Right atrium auricular region (tissue), 2 donors: Measurements from ENCODE around the gene MAPT. TPM values are rescaled to one million over a fixed set of nuclear protein-coding genes. Genes with fewer than 3 reads are reported as not detected.

Source experiments
- DNase-seq: peaks from one replicate; pipeline ENCODE4 v3.0.0-alpha.2; 2019; ENCODE audit warnings: low spot score
- H3K27ac ChIP-seq, 2 donors: fragments of 200-600 bp; sonication (generic); 1 replicate in 1 of 2; 2 replicates in 1 of 2; pipeline ENCODE4 v1.5.1; 2016 to 2019
- H3K27me3 ChIP-seq, 2 donors: fragments of 200-600 bp; sonication (generic); one replicate each; pipeline versions ENCODE4 v1.5.1 to v1.6.0; 2017 to 2019
- H3K36me3 ChIP-seq: fragments of 200-600 bp; sonication (generic); one replicate; pipeline ENCODE4 v1.5.1; 2016
- H3K4me1 ChIP-seq, 2 donors: fragments of 200-600 bp; sonication (generic); one replicate each; pipeline versions ENCODE4 v1.5.1 to v1.6.0; 2017 to 2019
- H3K4me3 ChIP-seq, 2 donors: fragments of 200-600 bp; sonication (generic); 1 replicate in 1 of 2; 2 replicates in 1 of 2; pipeline ENCODE4 v1.5.1; 2017 to 2019; ENCODE audit warnings: mild to moderate bottlenecking in 1 of 2, moderate library complexity in 1 of 2
- H3K9me3 ChIP-seq, 2 donors: fragments of 200-600 bp; sonication (generic); one replicate each; pipeline ENCODE4 v1.5.1; 2019
- CTCF ChIP-seq, 2 donors: fragments of 200-600 bp; sonication (generic); IDR thresholded peaks; one replicate each; pipeline ENCODE4 v1.5.1; 2019; ENCODE audit warnings: antibody characterized with exemption in 2 of 2
- total RNA-seq, 2 donors: library from RNA; depleted of rRNA; stranded (reverse); fragments of >200 nt; gene quantifications; one replicate each; pipeline ENCODE4 v1.1.0, GENCODE V29; 2016

MAPT gene
- total RNA-seq, 2 donors from 2014 or later = 7.8 to 23.0 TPM

DNA sequence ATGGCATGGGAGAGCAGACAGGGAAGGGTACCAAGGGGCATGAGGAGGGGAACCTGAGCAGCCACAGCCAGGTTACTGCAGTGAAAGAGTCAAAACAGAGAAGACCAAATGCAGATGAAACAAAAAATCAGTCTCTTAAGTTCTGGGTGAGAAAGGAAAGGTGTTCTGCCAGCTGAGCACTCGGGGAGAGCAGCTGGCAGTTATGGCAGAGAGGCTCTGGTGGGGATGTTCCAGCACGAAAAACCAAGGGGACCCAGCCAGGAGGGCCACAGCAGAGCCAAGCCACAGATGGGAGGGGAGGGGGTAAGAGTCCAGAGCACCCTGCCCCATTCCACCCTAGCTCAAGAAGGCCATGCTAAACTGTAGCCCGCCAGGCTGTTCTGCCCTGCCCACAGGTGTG lies 136.4 kb downstream of the MAPT start:
- Histone ChIP-seq H3K4me1 (peaks cover 0 to 18% of the 10 kb centered on the region in 2 donors), H3K9me3 (no peaks in the 10 kb centered on the region), H3K36me3 (peaks cover 58% of the 10 kb centered on the region), H3K4me3 (no peak overlapping the region), H3K27ac (no peak overlapping the region), H3K27me3 (no peaks in the 10 kb centered on the region)
- DNase-seq = no peak
- no peak for TF ChIP-seq CTCF (IDR thresholded peaks at IDR 0.05)

DNA sequence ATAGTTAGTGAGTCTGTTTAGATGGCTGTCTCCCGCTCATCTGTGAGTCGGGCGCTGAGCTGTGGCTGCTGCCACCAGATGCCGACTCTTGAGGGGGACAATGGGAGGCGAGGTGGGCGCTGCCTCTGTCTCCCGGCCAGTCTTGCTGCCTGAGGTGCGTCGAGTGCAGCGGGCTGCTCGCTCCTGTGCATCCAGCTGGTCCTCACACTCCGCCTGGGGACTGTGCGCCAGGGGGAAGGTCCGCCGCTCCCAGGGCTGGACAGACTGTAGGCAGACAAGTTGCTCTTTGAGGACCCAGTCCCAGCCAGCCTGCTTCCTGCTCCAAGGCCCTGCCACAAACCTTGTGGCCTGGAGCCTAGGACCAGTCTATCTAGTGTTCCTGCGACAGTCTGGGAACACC lies 137.1 kb downstream of the MAPT start:
- DNase-seq = no peak
- no peak for TF ChIP-seq CTCF (IDR thresholded peaks at IDR 0.05)

GRCh38 chr17:46031920-46032319 lies 137.6 kb downstream of the MAPT start:
- peaks cover 66% of the 10 kb centered on the region for H3K36me3 ChIP-seq
- peaks cover 0 to 18% of the 10 kb centered on the region in 2 donors for H3K4me1 ChIP-seq
- H3K27me3 ChIP-seq = no peaks in the 10 kb centered on the region
- no peak overlapping the region for H3K27ac ChIP-seq
- TF ChIP-seq CTCF (IDR thresholded peaks at IDR 0.05) = no peak
- no peaks in the 10 kb centered on the region for H3K9me3 ChIP-seq
- no peak for DNase-seq
- no peak overlapping the region for H3K4me3 ChIP-seq

More for the DNA sequence above, 137.1 kb downstream of the MAPT start:
- H3K27ac ChIP-seq = no peak overlapping the region
- no peak overlapping the region for H3K4me3 ChIP-seq
- no peaks in the 10 kb centered on the region for H3K27me3 ChIP-seq
- no peaks in the 10 kb centered on the region for H3K9me3 ChIP-seq
- H3K36me3 ChIP-seq = peaks cover 65% of the 10 kb centered on the region
- peaks cover 0 to 18% of the 10 kb centered on the region in 2 donors for H3K4me1 ChIP-seq

- H3K27ac ChIP-seq = no peak overlapping the region
- no peak for DNase-seq
- H3K9me3 ChIP-seq = no peaks in the 10 kb centered on the region
- peaks cover 75% of the 10 kb centered on the region for H3K36me3 ChIP-seq
- no peak overlapping the region for H3K4me3 ChIP-seq
- peaks cover 0 to 8% of the 10 kb centered on the region in 2 donors for H3K4me1 ChIP-seq
- H3K27me3 ChIP-seq = no peaks in the 10 kb centered on the region
- no peak for TF ChIP-seq CTCF (IDR thresholded peaks at IDR 0.05)
Measured at GRCh38 chr17:46032909-46033308, 138.6 kb downstream of the MAPT start.

DNA sequence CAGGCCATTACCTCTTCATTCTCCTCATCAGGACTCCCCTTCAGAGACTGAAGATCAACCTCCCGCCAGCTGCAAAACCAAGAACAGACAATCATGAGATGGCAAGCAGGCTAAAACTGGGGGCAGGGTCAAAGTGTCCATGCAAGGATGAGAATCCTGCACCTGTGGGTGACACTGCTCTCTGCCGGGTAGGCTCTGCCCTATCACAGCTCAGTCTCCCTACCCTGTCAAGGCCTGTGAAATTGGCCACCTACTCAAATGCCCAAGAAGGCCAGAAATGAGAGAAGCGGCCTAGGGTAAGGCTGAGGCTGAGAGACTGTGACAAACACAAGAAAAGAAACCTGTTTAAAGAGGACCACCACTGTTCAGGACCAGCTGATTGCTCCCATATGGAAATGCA lies 139.0 kb downstream of the MAPT start:
- no peaks in the 10 kb centered on the region for H3K27me3 ChIP-seq
- TF ChIP-seq CTCF (IDR thresholded peaks at IDR 0.05) = no peak
- peaks cover 80% of the 10 kb centered on the region for H3K36me3 ChIP-seq
- no peak overlapping the region for H3K4me3 ChIP-seq
- H3K4me1 ChIP-seq = peaks cover 0 to 7% of the 10 kb centered on the region in 2 donors
- DNase-seq = no peak
- H3K27ac ChIP-seq = no peak overlapping the region
- no peaks in the 10 kb centered on the region for H3K9me3 ChIP-seq

DNA sequence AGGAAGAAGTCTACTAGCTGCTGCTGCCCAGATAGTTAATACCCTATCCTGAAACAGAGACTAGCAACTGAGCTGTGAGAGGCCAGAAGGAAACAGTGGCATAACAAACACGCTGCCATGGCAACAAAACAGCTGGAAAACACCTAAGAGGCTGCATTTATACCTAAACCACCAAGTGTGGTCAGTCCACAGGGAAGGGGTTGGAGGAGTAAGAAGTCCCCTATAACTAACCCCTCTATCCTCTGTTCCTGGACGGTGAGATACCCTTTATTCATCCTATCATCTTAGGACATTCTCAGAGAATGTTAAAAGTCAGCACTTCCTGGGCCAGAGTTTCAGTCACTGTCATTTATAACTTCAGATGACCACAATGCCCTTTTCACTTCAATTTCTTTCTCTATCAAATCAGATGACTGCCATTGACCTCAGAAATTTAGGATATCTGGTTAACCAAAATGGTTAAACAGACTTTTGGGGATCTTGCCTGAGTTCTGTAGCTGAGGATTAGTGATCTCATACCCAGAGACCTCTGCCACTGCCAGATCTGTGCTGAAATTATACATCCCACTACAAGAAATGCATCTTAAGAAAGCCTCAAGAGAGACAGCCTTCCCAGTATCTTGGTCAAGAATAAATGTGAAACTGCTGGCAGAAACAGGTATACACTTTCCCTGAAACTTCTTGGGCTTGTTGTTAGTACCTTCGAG lies 140.9 kb downstream of the MAPT start:
- Histone ChIP-seq H3K4me1 (peaks cover 0 to 23% of the 10 kb centered on the region in 2 donors), H3K4me3 (no peak overlapping the region), H3K36me3 (peaks cover 96% of the 10 kb centered on the region), H3K27me3 (no peaks in the 10 kb centered on the region), H3K9me3 (no peaks in the 10 kb centered on the region), H3K27ac (no peak overlapping the region)
- no peak for DNase-seq
- TF ChIP-seq CTCF (IDR thresholded peaks at IDR 0.05) = no peak
